Smooth muscle cell (in vitro differentiated cells): ENCODE results near the gene WRAP53. TPM values are rescaled to one million over a fixed set of nuclear protein-coding genes. Genes with fewer than 3 reads are reported as not detected.

Experiments
- DNase-seq: peaks from one replicate; lab custom pipeline; 2025; ENCODE audit not compliant: unreplicated experiment; lab: John Stamatoyannopoulos, UW
- H2AFZ ChIP-seq: fragments of 200-600 bp; sonication (generic); 2 replicates; pipeline ENCODE4 v1.6.0; 2016; ENCODE audit warnings: antibody characterized with exemption, low read depth, mild to moderate bottlenecking
- H3F3A ChIP-seq: fragments of 200-600 bp; sonication (generic); 2 replicates; pipeline ENCODE4 v1.6.0; 2017; ENCODE audit warnings: antibody characterized with exemption, low read depth
- H3K27ac ChIP-seq: fragments of 200-600 bp; sonication (generic); 2 replicates; pipeline ENCODE4 v1.5.1; 2016; ENCODE audit warnings: low read depth, mild to moderate bottlenecking
- H3K27me3 ChIP-seq: fragments of 200-600 bp; sonication (generic); 2 replicates; pipeline ENCODE4 v1.6.1; 2016; ENCODE audit warnings: low read depth, mild to moderate bottlenecking
- H3K36me3 ChIP-seq: fragments of 200-600 bp; sonication (generic); 2 replicates; pipeline ENCODE4 v1.5.1; 2016; ENCODE audit warnings: low read depth
- H3K4me1 ChIP-seq: fragments of 200-600 bp; sonication (generic); 2 replicates; pipeline ENCODE4 v1.5.1; 2016; ENCODE audit warnings: low read depth
- H3K4me2 ChIP-seq: fragments of 200-600 bp; sonication (generic); 2 replicates; pipeline ENCODE4 v1.6.0; 2016; ENCODE audit warnings: mild to moderate bottlenecking
- H3K4me3 ChIP-seq: fragments of 200-600 bp; sonication (generic); 2 replicates; pipeline ENCODE4 v1.5.1; 2016; ENCODE audit warnings: mild to moderate bottlenecking
- H3K79me2 ChIP-seq: fragments of 200-600 bp; sonication (generic); 2 replicates; pipeline ENCODE4 v1.6.0; 2016; ENCODE audit warnings: low read depth, mild to moderate bottlenecking
- H3K9ac ChIP-seq: fragments of 200-600 bp; sonication (generic); 2 replicates; pipeline ENCODE4 v1.6.0; 2016; ENCODE audit warnings: low read depth
- H3K9me3 ChIP-seq: fragments of 200-600 bp; sonication (generic); replicated peaks from 2 replicates; pipeline ENCODE4 v1.5.1; 2016; ENCODE audit warnings: low read depth
- H4K20me1 ChIP-seq: fragments of 200-600 bp; sonication (generic); 2 replicates; pipeline ENCODE4 v1.6.0; 2016; ENCODE audit warnings: low read depth
- CTCF ChIP-seq: fragments of 200-600 bp; sonication (generic); IDR thresholded peaks from 2 replicates; pipeline ENCODE4 v1.5.1; 2017; ENCODE audit warnings: borderline replicate concordance, mild to moderate bottlenecking, antibody characterized with exemption; ENCODE audit not compliant: insufficient read depth, poor library complexity, severe bottlenecking
- WGBS: methylation state at CpG from one replicate; pipeline ENCODE4 v1.1.7; 2016; ENCODE audit warnings: low lambda C conversion rate; 5-methylcytosine and 5-hydroxymethylcytosine counted together
- polyA plus RNA-seq: library from polyadenylated mRNA; unstranded; fragments of >200 nt; fragmentation: Nextera tagmentation; extraction: Ambion mirVana; gene quantifications from 2 replicates; pipeline ENCODE4 v1.2.1, GENCODE V29; 2016
- total RNA-seq: library from RNA; depleted of rRNA; stranded (reverse); fragments of >200 nt; gene quantifications from 2 replicates; pipeline ENCODE4 v1.2.3, GENCODE V29; 2014

WRAP53 gene
- total and polyA plus RNA-seq, 2 experiments from 2014 or later, result 8.2 to 17.1 TPM

- 85% methylated on average over 7 of the region's 7 CpGs for WGBS
- no peak for DNase-seq
- Histone ChIP-seq H3K9me3 (no peaks in the 10 kb centered on the region), H3F3A (peaks cover 3% of the 10 kb centered on the region), H3K79me2 (no peaks in the 10 kb centered on the region), H3K9ac (no peak overlapping the region), H3K36me3 (no peaks in the 10 kb centered on the region), H3K4me3 (no peak overlapping the region), H3K27ac (no peak overlapping the region), H4K20me1 (no peaks in the 10 kb centered on the region), H3K4me1 (peaks cover 9% of the 10 kb centered on the region), H3K27me3 (peaks cover 20% of the 10 kb centered on the region), H2AFZ (no peak overlapping the region), H3K4me2 (no peak overlapping the region)
- no peak for TF ChIP-seq CTCF
These were observed 22.9 kb downstream of the WRAP53 start for GRCh38 chr17:7711051-7711755.

GRCh38 chr17:7712111-7712771 lies 24.0 kb downstream of the WRAP53 start:
- Histone ChIP-seq H3K9ac (no peak overlapping the region), H3K4me3 (no peak overlapping the region), H2AFZ (no peak overlapping the region), H3K27ac (no peak overlapping the region), H3F3A (peaks cover 3% of the 10 kb centered on the region), H3K4me1 (peaks cover 12% of the 10 kb centered on the region), H3K27me3 (peaks cover 20% of the 10 kb centered on the region), H3K4me2 (no peak overlapping the region), H3K79me2 (no peaks in the 10 kb centered on the region), H3K36me3 (no peaks in the 10 kb centered on the region), H4K20me1 (no peaks in the 10 kb centered on the region), H3K9me3 (no peaks in the 10 kb centered on the region)
- TF ChIP-seq CTCF, result no peak
- DNase-seq, result no peak
- 26% methylated on average over 18 of the region's 19 CpGs for WGBS

GRCh38 chr17:7713782-7714181 lies 25.5 kb downstream of the WRAP53 start:
- Histone ChIP-seq H3K36me3 (no peaks in the 10 kb centered on the region), H3K27ac (no peak overlapping the region), H3K9me3 (no peaks in the 10 kb centered on the region), H3F3A (peaks cover 3% of the 10 kb centered on the region), H3K4me2 (no peak overlapping the region), H3K9ac (no peak overlapping the region), H3K4me1 (peaks cover 16% of the 10 kb centered on the region), H3K27me3 (peaks cover 27% of the 10 kb centered on the region), H3K79me2 (no peaks in the 10 kb centered on the region), H4K20me1 (no peaks in the 10 kb centered on the region), H3K4me3 (no peak overlapping the region), H2AFZ (no peak overlapping the region)
- 50% methylated on average over 9 of the region's 9 CpGs for WGBS
- DNase-seq, result no peak
- no peak for TF ChIP-seq CTCF
